ENCODE data around the gene MAP7D2.

MAP7D2 gene

GRCh38 chrX:19964017-19964710 lies 152.5 kb downstream of the MAP7D2 start:
- DNase-seq = no peak

- no peak for DNase-seq
Observed at GRCh38 chrX:19960913-19961312, 155.8 kb downstream of the MAP7D2 start.

- no peak for DNase-seq
Observed at GRCh38 chrX:19958552-19959486, 157.9 kb downstream of the MAP7D2 start.

- DNase-seq = no peak
Observed at GRCh38 chrX:19956923-19957322, 159.8 kb downstream of the MAP7D2 start.

All from hematopoietic multipotent progenitor cell treated with erythropoietin and hydrocortisone succinate and interleukin-3 and kit ligand, for 8 days (in vitro differentiated cells).